H1 (cell line): ENCODE data around the gene ABHD16A. TPM values are rescaled to one million over a fixed set of nuclear protein-coding genes. Genes with fewer than 3 reads are reported as not detected.

Experiments used
- CEBPB ChIP-seq: IDR thresholded peaks from 2 replicates; pipeline ENCODE4 v1.6.1; 2012; ENCODE audit warnings: low read depth, low read length
- CHD2 ChIP-seq: IDR thresholded peaks from 2 replicates; pipeline ENCODE4 v1.6.1; 2012; ENCODE audit warnings: low read length, improper control_type of control experiment
- CHD7 ChIP-seq: fragments of 300-600 bp; sonication (generic); IDR thresholded peaks from 2 replicates; pipeline ENCODE4 v1.7.1; 2012; ENCODE audit warnings: low read length, moderate library complexity, mild to moderate bottlenecking, inconsistent platforms; ENCODE audit not compliant: insufficient replicate concordance
- EZH2 ChIP-seq: fragments of 200-600 bp; sonication (generic); IDR thresholded peaks from 2 replicates; pipeline ENCODE4 v1.7.1; 2012; ENCODE audit warnings: low read depth, mild to moderate bottlenecking, moderate library complexity, low read length, inconsistent platforms; ENCODE audit not compliant: severe bottlenecking
- SIN3A ChIP-seq, 2 experiments: IDR thresholded peaks in 1 of 2; conservative IDR thresholded peaks in 1 of 2; 2 replicates each; pipeline ENCODE4 v1.6.1; 2011 to 2012; ENCODE audit warnings: low read length in 2 of 2, improper control_type of control experiment in 1 of 2, low read depth in 1 of 2, mild to moderate bottlenecking in 1 of 2
- SUZ12 ChIP-seq: fragments of 200-600 bp; sonication (generic); IDR thresholded peaks from 2 replicates; pipeline ENCODE4 v1.6.1; 2012; ENCODE audit warnings: mild to moderate bottlenecking, inconsistent platforms, low read length, moderate library complexity, mixed read lengths
- polyA plus RNA-seq, 7 experiments: library from polyadenylated mRNA; depleted of rRNA in 3 of 7; stranded (reverse) in 5 of 7; unstranded in 2 of 7; fragments of >200 nt in 5 of 7; fragments of 200-250 nt in 2 of 7; gene quantifications; 1 replicate in 5 of 7; 2 replicates in 1 of 7; 4 replicates in 1 of 7; pipeline versions ENCODE4 v1.2.1 to v1.2.3, GENCODE V29; 2011 to 2013; ENCODE audit warnings: missing spikeins in 2 of 7, mixed read lengths in 2 of 7
- total RNA-seq: library from RNA; stranded (reverse); fragmentation: NEBNext Ultra II Directional; extraction: Animal tissue kit (Norgen Biotek cat#: 25700); gene quantifications from 2 replicates; pipeline ENCODE4 v1.2.1, GENCODE V29; 2021
- TF ChIP-seq, protein P1 (sequence below): IDR thresholded peaks from 2 replicates; pipeline ENCODE4 v1.6.1; 2011; ENCODE audit warnings: low read depth, mild to moderate bottlenecking, low read length; ENCODE audit not compliant: insufficient read depth

ABHD16A gene
- total and polyA plus RNA-seq, 2 of the 8 experiments (the other 6 are each of a cell fraction or from before 2014, with no cell fraction given) = 32.9 to 40.2 TPM

DNA sequence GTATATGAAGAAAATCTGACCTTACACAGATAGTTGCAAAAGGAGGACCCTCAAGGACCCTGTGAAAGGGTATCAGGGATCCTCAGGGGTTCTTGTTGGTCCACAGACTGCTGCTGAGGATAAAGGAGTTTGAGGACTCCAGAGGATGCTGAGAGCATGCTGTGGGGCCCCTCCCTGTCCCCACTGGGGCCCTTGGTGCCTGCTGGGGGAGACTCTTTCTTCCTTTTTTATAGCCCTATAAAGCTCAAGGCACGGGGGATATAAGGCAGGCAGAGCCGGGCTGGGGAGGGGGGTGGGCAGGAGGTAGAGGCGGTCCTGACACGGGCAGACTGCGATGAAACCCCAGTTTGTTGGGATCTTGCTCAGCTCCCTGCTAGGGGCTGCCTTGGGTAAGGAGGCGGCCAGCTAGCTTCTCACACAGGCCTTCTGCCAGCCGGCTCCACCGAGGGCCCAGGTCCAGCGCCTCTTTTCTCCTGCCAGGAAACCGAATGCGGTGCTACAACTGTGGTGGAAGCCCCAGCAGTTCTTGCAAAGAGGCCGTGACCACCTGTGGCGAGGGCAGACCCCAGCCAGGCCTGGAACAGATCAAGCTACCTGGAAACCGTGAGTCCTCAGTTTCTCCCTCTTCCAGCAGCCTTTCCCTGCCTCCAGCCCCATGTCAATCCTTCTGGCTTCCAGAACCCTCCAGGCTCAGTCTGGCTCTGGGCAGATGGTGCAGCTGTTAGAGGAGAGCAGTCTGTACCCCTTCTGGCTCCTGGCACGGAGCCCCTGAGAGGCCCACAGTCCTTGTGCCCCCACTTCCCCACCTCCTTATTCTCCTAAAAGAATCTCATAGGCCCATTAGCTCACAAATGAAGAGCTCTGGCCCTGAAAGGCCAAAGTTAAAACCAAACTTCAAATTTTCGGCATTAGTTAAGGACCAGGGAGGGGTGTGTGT is 12.2 kb upstream of the ABHD16A start, which contains the start of gene LY6G6D (continued):
- TF ChIP-seq CHD7 = no peak
- no peak for TF ChIP-seq CEBPB
- no peak for TF ChIP-seq SIN3A (conservative IDR thresholded peaks at IDR 0.05 in 1 of 2, IDR thresholded peaks at IDR 0.05 in 1 of 2; ENCODE audit: low read depth in 1 of 2, low read length in 2 of 2)
- TF ChIP-seq CHD2 = no peak
- TF ChIP-seq EZH2 = no peak
- TF ChIP-seq SUZ12 = no peak
- TF ChIP-seq, protein P1, sequence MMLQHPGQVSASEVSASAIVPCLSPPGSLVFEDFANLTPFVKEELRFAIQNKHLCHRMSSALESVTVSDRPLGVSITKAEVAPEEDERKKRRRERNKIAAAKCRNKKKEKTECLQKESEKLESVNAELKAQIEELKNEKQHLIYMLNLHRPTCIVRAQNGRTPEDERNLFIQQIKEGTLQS = no peak
